Stimulated activated CD8-positive, alpha-beta memory T cell treated with anti-CD3 and anti-CD28 coated beads, Interleukin-4, amount 100 ng/mL, for 1 hour (primary cell): ENCODE results near the gene LDHAL6B.

Experiments used
- DNase-seq, 2 donors: peaks; one replicate each; pipeline ENCODE4 v3.0.0-alpha.2; 2020; ENCODE audit warnings: low read depth in 2 of 2, low spot score in 1 of 2

The LDHAL6B gene

DNA sequence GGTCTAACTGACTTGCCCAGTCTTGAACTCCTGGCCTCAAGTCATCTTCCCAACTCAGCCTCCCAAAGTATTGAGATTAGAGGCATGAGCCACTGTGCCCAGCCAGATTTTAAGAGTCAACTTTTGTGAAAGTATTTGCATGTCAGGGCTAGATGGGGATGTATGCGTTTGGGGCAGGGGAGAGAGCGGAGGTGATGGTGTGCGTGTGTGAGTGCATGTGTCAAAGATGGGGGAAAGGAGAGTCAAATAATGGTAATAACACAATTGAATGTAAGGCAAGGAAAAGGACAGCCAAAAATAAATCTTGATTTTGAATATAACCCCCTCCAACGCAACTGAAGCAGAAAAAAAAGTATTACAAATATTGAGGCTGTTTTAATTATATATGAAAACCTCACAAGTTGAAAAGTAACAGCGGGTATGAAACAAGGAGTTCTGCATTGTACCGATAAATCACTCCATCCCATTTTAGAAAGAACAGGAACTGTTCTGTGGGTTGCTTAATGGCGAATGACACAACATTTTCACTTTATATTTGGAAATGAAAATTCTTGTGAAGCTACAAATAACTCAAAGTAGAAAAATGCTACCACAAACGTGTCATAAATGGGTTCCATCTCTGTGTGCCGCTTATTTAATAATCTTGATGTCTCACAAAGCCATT, 29.9 kb upstream of the LDHAL6B start:
- no peak for DNase-seq

DNA sequence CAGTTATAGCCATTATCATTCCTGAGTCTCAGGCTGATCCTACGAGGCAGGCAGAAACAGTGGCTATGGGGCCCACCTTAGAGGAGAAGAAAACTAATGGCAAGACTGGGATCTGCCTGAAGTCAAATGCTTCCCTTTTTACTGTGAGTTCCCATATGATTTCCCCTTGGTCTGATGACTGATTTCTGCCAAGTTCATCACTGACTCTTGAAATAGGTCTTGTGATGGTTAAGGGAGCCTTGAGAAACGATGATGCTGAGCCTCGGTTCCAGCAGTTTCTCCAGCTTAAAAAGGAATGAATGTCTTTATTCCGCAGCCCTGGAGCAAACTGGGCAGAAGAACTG, 29.4 kb upstream of the LDHAL6B start:
- no peak for DNase-seq

DNA sequence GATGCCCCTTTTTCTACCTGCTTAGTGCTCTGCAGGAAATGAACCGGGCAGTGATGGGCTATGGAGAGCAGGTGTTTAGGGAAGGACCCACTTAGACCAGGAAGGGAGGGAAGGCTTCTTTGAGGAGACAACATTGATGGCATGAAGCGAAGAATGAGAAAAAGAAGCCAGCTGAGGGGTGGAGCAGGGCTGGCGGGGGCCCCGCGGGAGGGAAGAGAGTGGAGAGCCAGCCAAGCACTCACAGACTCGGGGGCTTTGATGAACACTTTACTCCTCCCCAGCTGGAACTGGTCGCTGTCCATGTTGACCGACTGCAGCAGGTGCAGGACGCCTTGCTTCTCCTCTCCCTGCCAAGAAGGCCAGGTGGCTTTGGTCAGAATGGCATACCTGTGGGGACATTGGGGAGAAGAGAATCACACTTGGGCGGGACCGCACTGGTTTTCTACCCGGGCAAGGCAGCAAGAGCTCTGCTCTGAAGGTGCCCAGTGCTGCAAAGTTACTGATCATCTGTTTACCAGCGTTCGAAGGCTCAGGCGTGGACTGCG, 28.4 kb upstream of the LDHAL6B start:
- DNase-seq, result no peak

DNA sequence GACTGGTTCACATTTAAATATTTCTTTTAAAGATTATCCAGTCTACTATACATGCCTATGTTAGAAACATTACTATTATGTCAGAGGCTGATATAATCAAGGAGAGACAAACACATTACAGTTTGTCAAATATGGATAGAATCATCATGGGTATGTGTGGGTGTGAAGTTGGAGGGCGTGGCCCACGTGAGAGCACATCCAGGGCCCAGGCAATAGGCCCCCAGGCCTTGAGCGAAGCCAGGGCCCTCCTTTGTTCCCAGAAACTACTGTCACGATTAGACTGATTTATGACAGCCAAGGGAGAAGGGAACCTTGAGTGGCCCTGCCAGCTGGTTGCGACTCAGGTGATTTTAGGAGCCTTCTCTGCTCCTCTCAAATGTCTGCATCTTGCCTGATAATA, 26.9 kb upstream of the LDHAL6B start:
- DNase-seq, result no peak

DNA sequence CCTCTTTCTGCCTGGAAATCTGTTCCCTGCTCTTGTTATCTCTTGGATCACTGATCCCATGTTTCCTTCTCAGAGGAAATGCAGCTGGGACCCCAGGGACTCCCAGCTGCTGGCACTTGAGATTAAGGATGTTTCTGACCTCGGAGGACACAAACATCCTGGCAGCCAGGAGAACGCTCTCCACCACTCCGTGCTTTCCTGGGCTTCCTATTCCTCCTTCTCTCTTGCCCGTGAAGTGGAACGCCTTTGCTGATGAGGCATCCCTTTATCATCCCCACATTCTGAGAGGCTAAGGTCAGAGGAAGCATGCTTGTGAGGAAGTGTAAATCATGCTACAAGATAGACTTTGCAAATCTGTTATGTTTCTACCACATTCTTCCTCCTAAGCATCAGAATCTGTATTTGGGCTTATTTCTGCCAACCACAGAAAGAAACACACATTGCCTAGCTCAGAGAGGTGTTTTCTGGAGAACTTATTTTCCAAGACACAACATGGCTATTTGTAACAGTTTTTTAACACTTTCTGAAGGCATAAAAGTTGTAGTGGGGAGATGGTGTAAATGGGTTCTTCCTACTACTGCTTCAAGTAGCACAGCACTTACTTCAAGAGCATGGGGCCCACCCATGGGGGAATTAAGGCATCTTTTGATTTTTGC, 25.6 kb upstream of the LDHAL6B start:
- DNase-seq, result no peak

DNA sequence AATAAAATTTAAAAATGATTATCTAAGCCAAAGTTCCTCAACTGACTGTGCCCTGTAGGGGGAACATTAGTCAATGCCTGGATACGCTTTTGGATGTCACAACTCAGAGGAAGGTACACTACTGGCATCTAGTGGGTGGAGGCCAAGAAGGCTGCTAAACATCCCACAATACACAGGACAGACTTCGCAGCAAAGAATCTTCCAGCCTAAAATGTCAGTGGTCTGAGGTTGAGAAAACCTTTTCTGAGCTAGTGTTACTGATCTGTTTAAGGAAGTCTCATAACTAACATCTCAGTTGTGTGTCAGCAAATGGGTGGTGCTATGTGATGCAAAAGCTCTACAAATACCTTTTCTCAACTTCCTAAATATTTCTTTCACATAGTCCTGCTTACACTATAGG, 20.9 kb upstream of the LDHAL6B start:
- no peak for DNase-seq

DNA sequence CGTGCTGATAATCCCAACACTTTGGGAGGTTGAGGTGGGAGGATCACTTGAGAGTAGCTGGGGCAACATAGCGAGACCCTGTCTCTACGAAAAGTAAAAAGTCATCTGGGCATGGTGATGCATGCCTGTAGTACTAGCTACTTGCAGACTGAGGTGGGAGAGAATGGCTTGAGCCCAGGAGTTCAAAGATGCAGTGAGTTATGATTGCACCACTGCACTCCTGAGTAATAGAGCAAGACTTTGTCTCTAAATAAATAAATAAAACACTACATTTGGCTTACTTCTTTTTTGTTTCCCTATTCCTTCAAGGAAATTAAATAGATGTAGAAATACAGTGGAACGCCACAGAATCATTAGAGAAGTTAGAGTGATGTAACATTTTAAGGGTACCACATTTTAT, 20.1 kb upstream of the LDHAL6B start:
- DNase-seq, result no peak

DNA sequence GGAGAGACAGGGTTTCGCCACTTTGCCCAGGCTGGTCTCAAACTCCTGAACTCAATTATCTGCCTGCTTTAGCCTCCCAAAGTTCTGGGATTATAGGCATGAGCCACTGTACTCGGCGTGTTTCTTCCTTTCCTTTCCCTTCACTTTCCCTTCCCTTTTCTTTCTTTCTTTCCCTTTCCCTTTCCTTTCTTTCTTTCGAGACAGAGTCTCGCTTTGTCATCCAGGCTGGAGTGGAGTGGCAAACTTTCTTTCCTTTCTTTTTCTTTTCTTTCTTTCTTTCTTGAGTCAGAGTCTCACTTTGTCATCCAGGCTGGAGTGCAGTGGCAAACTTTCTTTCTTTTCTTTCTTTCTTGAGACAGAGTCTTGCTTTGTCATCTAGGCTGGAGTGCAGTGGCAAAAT, 17.4 kb upstream of the LDHAL6B start:
- DNase-seq, result no peak

DNA sequence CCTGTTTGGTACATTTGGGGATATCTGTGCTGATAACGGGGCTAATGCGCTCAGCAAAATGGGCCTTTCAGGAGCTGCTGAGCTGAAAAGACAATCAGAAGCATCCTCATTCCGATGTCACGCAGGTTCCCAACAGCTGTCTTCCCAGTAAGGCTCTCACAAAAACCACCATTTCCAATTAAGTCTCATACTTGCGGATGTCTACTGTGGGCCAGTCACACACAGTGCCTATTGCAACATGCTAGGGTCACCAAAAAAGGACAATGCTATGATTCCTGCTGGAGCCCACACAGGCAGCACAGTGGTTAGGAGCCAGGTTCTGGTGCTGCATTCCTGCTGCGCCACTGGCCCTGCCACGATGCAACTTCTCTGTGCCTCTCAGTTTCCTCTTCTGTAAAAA, 16.4 kb upstream of the LDHAL6B start:
- no peak for DNase-seq

DNA sequence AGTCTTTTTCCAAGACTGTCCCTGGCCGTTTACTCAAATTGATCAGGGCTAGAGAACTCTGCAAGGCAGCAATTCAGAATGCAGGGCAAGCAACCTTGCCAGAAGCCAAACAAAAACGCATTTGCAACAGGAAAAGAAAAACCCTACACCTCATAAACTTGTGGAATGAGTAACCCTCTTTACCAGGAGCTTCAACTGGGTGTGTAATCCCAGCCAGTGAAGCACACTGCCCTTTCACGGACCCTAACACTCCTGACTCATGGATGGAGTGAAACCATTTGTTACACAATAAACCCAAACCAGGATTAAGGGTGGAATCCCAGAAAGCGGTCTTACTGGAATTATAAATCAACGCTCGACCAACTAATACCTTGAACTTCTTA, 14.8 kb upstream of the LDHAL6B start:
- DNase-seq, result no peak

DNA sequence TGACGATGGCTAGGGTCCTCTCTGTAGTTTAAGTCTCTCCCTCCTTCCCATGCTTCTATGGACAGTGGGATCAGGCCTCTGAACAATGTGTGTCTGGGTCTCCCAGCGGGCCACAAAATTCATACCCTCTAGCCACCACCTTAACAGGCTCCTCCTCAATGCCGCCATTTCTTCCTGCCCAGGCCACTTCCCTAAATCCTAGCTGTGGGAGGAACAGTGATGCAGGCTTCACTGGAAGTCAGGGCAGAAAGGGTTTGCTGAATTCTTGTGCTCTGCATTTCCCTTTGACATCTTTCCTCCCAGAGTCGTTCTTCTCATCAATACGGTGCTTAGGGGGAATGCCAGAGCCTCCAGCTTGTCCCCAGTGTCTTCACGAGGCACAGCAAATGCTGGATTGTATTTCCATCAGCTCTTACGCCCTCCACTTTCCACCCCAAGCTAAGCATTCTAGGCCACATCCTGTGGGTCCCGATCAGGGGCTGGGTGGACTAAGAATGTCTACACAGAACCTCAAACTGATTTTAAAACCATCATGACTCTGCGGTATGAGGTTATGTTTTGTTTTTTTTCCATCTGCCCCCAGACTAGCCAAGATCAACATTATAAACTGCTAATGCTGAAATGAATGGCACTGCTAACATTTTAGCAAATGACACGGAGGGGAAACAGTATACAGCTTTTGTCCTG, 11.9 kb upstream of the LDHAL6B start:
- DNase-seq, result no peak

DNA sequence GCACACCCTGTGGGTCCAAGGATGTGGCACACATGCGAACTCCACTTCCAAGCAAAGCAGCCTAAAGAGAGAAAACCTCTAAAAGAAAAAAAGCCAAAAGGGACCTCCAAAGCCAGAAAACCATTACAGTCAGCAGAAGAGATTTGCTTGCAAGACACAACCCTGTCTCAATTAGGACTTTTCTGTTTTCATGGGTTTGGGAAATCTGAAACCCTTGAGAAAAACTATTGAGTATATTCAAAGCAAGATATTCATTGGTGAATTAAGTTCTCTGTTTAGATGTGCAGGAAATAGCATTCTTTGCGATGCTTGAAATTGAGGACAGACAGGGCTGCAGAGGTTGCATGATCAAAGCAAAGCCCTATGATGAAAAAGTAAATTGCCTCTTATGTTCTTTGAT, 10.2 kb upstream of the LDHAL6B start:
- no peak for DNase-seq

DNA sequence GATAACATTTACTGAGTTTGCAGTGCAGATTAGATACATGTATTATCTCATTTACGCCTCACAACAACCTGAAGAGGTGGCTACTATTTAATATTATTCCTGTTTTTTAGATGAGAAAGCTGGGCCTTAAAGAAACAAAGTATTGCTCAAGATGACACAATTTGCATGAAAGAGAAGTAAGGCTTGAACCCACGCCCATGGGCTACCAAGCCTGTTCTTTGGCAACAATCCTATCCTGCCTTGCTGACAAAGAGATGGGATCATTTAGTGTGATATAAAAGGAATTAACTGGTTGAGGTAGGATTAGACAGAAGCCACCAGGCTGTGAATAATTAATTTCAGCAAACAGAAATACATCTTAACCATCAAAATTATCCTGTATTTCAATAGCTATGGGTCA, 9.2 kb upstream of the LDHAL6B start:
- no peak for DNase-seq

DNA sequence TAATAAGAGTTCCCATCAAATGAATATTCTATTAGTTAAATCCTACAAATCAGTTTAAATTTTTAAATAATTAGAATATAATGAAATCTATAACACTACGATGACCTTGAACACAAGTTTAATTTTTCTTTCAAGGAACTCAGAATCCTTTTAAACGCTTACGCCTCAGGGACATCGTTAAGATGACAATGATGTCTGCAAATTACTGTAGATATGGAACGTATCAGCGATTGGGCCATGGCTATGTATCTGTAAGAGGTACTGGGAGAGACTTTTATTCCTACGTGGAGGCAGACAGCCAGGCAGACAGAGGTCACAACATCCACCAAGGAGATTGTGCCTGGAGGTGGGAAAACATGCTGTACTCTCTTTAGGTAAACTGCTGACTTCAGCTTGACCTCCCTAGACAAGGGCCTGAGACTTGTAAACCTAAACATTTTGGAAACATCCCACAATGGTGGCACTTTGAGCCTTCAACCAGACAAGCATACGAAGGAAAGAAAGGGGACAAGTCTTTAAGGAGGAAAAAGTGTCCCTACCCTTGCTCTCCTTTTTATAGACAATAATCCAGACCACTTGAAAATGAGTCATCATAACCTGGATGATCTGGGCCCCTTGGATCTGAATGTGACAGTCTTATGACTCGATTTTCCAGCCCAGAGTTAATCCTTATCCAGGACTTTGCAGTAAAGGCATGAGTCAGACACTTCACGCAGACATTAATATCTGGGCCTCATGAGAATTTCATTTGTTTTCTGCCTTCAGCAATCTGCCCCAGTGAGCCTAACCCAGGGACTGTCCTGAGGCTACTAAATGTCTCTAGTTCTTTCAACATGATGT, 6.8 kb upstream of the LDHAL6B start:
- no peak for DNase-seq

DNA sequence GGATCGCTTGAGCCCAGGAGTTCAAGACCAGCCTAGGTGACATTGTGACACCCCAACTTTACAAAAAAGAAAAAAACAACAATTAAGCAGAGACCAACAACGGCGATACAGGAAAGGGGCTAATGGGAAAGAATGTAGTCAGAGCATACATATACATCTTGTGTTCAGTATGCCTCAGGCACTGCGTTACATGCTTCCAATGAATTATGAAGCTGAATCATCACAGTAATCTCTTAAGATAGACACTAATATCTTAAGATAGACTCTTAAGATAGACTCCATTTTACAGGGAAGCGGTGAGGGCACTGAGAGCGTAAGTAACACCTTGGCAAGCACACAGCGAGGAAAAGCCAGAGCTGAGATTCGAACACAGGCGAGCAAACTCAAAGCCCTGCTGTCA, 6.1 kb upstream of the LDHAL6B start:
- DNase-seq, result no peak

DNA sequence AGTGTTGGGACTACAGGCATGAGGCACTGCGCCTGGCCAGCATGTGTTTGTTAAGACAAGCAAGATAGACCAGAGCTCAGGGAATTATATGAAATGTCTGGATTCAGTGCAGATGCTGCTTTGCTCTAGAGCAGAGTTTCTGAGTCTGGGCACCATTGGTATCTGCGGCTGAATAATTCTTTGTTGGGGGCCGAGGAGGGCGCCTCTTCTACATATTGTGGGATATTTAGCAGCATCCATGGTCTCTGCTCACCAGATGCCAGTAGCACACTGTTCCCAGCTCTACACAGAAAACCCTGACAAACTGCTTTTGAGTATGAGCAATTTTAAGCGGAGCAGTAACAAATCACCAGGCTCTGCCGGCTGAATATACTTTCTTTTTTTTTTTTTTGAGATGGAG, 3.6 kb upstream of the LDHAL6B start:
- DNase-seq, result no peak

DNA sequence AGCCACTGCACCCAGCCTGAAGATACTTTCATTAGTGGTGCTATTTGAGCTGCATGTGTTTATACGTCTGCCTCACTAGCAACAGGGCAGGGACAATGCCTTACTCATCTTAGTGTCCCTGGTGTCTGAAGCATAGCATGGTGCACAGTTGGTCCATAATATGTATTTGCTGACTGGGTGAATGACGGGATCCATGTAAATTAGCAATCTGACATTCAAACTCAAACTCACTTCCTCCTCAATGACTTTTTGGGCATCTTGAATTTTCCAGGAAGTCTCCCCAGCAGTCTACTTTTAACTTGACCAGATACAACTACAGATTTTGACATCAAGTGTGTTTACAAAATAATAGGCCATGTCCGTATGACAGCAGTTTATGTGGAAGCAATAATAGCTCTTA, 3.0 kb upstream of the LDHAL6B start:
- no peak for DNase-seq

DNA sequence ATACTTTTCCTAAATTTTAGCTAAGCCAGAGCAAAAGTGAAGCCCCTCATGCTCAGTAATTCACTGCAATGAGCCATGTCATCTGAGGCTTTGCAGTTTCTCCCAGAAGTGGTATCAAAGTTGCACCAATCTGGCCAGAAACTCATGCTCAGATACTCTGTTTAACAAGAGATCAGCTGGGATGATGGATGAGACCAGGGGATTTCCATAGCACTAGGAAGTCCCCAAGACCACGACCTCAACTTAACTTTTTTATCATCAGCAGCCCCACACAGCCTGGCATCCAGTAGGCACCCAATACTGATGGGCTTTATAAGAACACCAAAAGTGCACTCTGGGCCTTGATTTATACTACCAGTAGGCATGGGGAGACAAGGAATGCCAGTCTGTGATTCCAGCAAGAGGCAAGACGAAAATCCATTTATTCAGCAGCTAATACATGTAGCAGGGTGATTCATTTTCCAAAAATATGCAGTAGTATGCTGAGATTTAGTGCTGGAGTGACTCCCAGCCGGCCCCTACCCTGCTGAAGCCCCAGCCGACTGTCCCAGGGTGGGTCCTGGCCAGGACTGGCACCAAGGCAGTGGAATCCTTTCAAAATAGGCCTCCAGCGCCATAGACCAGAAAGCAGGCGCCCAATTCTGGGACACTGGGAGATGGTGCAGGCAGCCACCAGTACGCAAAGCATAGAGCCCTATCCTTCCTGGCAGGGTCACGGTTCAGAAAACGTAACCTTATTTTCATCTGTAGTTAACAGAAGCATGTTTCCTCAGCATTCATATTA, 612 bp upstream of the LDHAL6B start:
- DNase-seq, result no peak

DNA sequence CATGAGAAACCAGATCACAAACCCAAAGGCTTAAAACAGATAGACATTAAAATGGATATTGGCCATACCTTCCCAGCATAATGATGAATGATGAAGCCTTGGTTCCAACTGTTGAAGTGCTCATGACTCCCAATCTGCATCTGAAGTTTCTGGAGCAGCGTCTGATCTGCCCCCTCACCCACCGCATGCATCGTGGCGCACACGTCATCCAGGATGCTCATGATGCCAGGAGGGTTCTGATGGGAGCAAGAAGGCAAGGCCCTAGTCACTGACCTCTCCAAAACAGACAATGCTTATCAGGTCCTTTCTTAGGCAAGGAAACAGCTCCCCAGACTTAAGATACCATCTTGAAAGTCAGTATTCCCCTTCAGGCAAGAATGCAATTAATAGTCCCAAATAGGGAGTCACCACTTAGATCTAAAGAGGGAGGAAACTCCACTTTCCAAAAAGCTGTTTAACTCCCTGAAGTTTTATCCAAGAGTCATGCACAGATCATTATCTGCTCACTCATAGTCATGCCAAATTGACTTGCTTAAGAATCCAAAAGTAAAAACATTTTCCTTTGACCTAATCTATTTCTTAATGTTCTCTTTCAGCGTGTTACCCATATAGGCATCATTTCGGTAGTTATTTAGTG, 2.1 kb downstream of the LDHAL6B start:
- DNase-seq, result no peak

DNA sequence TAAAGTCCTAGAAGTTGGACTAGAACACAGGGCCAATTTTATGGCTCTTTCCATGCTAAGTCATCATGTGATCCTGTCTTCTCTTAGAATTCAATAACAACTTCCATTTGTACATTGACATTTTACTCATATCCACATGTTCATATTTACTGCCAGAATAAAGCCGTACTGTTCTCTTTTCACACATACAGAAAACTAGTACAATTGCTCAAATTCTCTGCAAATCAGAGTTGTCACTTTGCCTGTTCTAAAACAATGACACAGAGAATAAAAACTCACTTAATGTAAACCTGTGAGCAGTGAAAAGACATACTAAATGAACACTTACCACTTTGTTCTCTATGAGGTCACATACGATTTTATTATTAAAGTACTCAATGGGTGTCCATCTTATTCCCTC, 3.5 kb downstream of the LDHAL6B start:
- DNase-seq, result no peak
